GM19324 (cell line): ENCODE measurements around the gene PTPN1.
"Not testable (repeated sequence)": the region's sequence is repeated elsewhere in the genome, so short reads cannot be mapped to it uniquely, and the experiment has no call there.

Source experiments
- ATAC-seq: cut with Tn5 transposase; IDR thresholded peaks from one replicate; pipeline ENCODE4 v1.9.1; 2021; ENCODE audit warnings: mild to moderate bottlenecking, moderate library complexity; ENCODE audit not compliant: unreplicated experiment, low FRiP score

Gene PTPN1

DNA sequence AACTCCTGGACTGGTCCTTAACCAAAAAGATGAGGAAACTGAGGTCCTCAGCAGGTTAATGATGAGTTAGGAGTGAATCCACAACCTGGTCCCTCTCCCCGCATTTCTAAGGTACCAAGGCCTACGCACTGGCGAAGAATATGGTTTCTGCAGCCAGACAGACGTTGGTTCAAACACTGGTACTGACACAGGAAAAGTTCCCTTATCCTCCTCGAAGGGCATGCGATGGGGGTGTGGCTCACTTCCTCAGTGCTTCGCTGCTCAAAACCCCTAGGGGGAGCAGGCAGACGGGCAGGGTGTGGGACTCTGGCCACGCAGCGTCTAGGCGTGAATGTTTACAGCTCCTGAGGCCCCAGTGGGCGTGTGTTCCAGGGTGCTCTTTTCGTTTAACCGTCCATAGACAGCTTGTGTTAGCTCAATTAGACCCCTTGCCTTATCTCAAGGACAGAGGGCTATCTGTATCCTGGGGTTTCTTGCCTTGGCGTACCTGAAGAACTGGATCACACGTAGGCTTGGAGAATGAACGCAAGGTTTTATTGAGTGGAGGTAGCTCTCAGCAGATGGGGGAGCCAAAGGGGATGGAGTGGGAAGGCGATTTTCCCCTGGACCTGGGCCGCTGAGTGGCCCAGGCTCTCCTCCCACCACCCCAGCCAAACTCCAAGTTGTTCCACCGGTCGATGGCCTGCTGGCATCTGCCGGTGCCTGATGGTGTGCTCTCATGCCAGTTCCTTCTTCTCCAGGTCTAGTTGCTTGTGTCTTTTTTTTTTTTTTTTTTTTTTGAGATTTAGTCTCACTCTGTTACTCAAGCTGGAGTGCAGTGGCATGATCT is 31.8 kb upstream of the PTPN1 start:
- ATAC-seq: no peak

- ATAC-seq: no peak
Observed at GRCh38 chr20:50481741-50482140, 28.4 kb upstream of the PTPN1 start.

DNA sequence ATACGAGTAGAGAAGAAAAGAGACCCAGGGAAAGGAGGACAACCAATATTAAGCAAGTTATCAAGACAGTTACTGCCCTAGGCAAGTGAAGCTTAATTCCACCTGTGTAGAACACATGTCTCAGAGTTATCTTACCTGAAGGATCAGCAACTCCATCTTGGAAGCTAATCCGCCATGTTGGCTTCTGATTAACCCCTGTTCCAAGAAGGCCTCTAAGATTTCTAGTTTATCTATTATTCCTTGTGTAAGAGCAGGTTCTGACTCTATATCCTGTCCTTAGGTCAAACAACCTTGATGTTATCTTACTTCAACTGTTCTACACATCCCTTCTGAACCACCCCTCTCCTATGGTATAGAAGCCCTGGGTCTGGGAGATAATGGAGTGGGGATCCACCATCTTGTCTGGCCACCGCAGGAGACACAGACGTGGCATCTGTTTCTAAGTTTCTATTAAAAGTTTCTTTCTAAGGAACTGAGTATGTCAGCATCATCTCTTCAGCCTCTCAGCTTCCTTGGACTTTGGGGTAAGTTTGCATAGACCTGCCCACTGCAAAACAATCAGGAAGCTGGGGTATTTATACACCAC is 27.7 kb upstream of the PTPN1 start:
- no peak for ATAC-seq

- ATAC-seq: no peak
Observed at GRCh38 chr20:50484271-50484976, 25.8 kb upstream of the PTPN1 start.

DNA sequence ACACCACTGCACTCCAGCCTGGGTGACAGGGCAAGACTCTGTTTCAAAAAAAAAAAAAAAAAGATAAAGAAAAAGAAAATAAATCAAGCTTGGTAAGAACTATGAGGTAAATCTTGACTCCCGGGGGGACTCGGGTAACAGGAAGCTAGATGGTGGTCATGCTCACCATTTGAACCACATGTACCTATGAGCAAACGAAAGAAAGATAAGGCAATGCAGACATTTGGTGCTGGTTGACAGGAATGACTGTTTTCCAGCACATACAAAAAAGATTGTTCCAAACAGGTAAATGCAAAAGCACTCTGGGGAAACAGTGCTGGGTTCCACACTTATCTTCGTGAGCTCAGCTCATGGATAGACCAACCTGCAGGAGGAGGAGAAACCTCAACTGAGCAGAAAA is 22.8 kb upstream of the PTPN1 start:
- no peak for ATAC-seq

DNA sequence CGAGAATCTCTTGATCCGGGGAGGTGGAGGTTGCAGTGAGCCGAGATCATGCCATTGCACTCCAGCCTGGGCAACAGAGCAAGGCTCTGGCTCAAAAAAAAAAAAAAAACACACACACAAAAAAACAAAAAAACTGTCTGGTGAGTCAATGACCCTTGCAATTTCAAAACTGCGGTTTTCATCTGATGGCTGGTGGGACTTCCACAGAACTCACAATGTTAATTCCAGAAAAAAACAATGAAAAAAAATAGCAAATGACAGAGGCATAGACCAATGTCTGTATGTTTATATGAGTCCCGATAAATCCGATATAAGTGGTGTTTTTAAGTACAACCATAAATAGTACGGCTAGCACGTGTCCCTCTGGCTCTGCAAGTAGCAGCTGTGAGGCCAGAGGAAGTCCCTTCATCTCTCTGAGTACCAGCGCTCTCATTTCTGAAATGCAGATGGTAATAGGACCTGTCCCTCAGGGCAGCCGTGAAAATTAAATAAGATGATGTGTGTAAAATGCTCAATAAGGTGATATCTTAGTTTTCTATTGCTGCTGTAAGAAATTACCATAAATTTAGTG is 21.9 kb upstream of the PTPN1 start:
- no peak for ATAC-seq

DNA sequence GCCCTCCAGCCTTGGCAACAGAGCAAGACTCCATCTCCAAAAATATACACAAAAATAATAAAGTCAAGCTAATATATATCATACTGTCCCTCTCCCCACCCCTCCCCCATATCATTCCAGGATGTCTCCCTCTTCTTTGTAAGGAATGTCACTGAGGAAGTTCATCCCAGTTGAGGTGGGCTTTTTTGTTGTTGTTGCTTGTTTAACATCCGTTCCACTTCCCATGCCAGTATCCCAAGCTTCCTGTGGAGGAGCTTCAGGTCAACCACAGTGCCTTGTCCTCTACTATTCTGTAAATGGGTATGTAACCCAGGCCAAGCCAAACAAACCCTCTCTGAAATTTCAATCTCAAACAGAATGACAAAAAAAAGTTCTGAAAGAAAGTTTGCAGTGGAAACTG is 19.0 kb upstream of the PTPN1 start:
- ATAC-seq: no peak

DNA sequence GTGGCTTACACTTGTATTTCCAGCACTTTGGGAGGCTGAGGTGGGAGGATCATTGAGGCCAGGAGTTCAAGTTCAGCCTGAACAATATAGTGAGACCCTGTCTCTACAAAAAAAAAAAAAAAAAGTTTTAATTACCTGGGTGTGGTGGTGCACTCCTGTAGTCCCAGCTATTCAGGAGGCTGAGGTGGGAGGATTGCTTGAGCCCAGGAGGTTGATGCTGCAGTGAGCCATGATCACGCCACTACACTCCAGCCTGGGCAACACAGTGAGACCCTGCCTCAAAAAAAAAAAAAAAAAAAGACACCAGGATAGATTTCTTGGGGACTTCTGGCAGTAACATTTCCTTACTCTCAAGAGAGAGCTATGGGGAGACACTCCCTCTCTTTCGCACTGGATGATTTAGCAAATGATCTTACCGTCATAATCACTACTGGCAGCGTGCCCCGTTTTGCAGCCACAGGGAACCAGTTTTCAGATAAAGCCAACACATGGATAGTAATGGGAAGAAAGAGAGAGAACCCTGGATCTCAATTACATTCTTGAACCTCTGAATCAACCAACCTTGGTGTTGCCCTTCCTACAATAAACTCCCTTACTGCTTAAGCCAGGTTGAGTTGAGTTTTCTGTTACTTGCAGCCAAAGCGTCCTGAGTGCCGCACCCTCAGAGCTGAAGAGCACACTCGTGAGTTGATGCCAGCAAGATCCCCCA is 18.1 kb upstream of the PTPN1 start:
- no peak for ATAC-seq

DNA sequence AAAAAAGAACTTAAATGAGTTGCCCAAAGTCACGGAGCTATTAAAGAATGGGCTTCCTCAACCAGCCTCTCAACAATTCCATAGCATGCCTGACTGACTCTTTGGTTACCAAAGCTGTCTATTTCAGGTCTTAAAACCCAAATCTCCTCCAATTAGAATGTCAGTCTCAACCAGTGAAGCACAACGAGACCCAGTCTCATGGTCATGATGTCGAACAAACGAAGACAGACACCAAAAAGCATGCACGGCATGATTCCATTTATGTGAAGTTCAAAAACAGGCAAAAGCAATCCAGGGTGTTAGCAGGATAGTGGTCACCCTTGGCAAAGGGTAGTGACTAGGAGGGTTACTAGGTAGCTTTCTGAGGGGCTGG is 16.3 kb upstream of the PTPN1 start:
- no peak for ATAC-seq

- no peak for ATAC-seq
Observed at GRCh38 chr20:50494428-50494827, 15.8 kb upstream of the PTPN1 start.

DNA sequence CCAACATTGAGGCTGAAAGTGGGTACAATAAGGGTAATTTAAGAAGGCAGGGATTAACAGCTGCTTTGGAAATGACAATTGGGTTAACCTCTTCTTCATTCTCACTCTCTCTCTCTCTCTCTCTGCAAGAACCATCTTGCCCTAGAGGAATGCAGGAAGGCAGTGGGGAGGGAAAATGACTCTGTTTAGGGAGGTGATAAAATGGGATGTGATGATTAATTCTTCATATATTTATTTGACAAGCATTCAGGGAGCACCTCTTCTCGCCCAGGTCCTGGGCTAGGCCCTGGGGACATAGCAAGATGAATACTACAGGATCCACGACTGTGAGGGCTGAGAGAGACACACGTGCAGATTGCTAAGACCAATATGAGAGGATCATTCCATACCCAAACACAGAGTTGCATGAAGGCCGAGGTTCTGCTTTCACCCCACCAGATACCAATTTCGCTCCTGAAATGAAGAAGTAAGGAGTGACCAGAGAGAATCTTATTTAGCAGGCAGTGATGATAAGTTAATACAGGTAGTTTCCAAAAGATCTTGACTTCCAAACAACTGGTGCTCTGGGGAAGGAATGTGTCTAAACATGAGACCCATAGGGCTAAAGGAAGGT is 13.3 kb upstream of the PTPN1 start:
- no peak for ATAC-seq

- ATAC-seq: no peak
Observed at GRCh38 chr20:50498071-50498776, 12.0 kb upstream of the PTPN1 start.

- no peak for ATAC-seq
Observed at GRCh38 chr20:50499938-50500337, 10.2 kb upstream of the PTPN1 start.

- no peak for ATAC-seq
Observed at GRCh38 chr20:50501972-50502745, 8.0 kb upstream of the PTPN1 start.

DNA sequence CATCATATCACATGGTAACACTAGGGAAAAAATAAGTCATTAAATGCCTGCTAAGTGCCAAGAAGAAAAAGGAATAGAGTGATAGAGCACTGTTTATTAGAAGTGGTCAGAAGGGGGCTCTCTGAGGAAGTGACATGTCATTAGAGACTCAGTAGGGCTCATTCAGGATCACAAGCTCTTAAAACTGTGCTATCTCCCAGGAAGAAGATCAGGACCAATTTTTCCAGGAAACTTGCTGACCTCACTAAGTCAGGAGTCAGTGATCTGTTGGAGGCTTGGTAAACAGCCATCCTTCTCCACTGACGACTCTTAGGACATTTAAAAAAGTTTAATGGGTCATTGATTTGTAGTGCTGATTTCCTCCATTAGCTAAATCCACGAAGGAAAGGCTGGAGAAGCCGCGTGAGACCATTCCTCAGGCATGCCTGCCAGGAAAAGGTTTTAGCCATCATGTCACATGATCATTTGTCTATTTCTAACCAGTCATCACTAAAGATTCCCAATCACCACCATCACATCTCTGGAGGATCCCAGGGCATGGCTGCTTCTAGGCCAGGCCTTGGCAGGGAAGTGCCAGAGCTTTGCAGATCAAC is 5.9 kb upstream of the PTPN1 start:
- ATAC-seq: no peak

DNA sequence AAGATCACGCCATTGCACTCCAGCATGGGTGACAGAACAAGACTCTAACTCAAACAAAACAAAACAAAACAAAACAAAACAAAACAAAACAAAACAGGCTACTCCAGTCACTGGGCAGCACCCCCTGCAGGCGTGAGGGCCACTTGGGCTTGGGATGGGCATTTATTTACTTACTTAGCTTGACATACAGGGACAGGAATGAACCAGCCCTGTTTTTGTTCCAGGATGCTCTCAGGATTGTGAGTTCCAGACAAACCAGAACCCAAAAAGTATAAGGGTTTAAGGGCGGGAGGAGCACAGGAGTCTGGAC is 4.0 kb upstream of the PTPN1 start:
- ATAC-seq: no peak

DNA sequence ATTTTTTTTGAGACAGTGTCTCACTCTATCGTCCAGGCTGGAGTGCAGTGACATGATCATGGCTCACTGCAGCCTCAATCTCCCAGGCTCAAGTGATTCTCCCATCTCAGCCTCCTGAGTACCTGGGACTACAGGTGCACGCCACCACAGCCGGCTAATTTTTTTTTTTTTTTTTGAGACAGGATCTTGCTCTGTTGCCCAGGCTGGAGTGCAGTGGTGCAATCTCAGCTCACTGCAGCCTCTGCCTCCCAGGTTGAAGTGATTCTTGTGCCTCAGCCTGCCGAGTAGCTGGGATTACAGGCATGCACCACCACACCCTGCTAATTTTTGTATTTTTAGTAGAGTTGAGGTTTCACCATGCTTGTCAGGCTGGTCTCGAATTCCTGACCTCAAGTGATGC is 2.4 kb upstream of the PTPN1 start:
- not testable (repeated sequence) for ATAC-seq

- ATAC-seq: no peak
Observed at GRCh38 chr20:50508171-50508755, 1.9 kb upstream of the PTPN1 start.
